IPS-NIHi7 (cell line): ENCODE data around the gene DPM1.
A peak's percentile ranks its signal among the peaks of the same experiment; 100 is the strongest.

Source experiments
- DNase-seq: peaks from one replicate; pipeline ENCODE4 v3.0.0; 2012; ENCODE audit warnings: mixed read lengths; ENCODE audit errors: extremely low spot score

DPM1 gene

GRCh38 chr20:50930976-50931305 lies 27.4 kb downstream of the DPM1 start:
- DNase-seq: peak; percentile 64

DNA sequence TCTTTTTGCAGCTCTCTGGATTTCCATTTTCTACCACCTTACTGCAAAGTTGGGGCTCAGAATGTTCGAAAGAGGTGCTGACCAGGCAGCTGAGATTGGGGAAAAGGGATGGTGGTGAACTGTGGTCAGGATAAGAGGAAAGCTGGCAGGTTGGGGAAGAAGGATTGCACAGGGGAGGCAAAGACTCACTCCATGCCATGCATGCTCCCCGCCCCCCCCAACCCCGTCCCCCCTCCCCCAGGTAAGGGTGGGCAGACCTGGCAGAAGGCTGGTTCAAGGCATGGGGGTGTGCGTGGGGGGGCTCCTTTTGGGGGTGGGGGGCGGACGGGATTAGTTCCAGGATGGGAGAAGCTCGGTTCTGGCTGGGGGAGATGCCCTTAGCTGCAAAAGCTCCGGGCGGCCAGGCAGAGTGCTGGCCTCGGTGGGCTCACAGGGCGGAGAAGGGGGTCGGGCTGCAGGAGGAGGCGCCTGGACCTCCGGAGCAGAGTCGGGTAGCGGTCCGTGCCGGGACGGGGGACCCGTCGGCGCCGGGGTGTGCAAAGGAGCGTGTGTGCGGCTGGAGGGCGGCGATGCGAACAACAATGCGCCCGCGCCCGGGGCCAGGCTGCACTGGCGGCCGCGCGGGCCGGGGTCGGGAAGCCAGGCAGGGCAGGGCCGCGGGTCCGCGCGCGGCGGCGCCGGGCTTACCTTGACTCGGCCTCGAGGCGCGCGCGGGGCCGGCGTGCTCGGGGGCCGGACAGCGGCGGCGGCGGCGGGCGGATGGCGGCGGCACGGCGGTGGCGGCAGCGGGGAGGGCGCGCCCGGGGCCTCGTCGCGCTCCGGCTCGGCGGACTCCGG lies 28.0 kb downstream of the DPM1 start:
- no peak for DNase-seq

GRCh38 chr20:50929299-50930138 lies 28.8 kb downstream of the DPM1 start:
- DNase-seq: peak; percentile 85

GRCh38 chr20:50928469-50928868 lies 29.9 kb downstream of the DPM1 start:
- DNase-seq: no peak

GRCh38 chr20:50926530-50926929 lies 31.8 kb downstream of the DPM1 start:
- DNase-seq: no peak

DNA sequence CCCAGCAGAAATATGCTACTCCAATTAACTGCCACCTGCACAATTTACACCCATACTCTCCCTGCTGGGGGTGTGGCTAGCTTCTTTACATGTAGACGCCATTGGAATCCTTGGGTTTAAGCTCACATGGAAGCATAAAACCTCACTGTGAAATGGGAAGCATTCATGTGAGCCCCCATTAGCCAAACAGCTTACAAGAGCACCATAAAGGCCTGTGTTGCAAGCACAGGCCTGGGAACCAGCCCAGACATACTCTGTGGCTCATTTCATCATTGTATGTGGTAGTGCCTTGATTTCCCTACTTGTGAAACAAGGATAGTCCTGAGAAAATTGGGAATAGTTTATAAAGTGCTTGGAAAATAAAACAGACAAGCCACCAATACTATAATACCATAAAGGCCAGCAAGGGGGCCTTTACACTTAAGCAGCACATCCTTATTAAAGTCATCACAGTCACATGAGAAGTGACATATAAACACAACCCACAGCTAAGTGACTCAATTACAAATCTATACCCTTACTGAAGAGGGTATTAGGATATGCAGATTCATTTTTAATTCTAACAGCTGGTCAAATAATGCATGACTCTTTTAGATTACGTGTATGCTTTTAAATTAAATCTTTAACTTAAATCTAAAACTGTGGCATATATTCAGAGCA lies 33.9 kb downstream of the DPM1 start:
- DNase-seq: no peak

DNA sequence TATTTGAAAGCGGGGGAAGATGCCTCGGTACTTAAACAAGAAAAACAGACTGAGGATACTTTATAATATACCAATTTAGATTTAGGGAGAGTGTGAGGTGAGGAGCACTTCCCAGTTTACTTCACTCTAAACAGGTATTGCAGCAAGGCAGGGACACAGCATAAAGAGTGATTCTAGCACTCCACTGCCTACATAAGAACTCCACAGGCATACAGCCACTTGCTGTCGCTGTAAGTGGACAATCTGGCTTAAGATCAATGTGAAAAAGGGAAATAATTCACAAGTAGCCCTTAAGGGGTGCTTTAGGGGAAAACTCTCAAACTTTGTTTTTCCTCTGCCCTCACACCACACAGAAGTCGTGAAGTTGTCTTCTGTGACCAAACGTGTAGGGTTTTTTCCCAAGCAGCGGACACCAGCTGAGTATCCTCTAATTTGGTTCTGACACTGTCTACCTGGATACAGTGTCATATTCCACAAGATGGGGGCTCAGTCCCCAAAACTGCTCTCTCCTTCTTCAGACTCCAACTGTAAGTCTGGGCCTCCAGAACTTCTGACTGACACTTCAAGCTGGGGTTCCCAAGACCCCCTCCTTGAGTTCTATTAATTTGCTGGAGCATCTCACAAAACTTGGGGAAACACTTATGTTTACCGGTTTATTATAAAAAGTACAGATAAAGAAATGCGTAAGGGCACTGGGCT lies 36.4 kb downstream of the DPM1 start:
- DNase-seq: no peak

- DNase-seq: no peak
Measured at GRCh38 chr20:50920997-50921396, 37.3 kb downstream of the DPM1 start.

GRCh38 chr20:50919567-50919966 lies 38.8 kb downstream of the DPM1 start:
- no peak for DNase-seq

DNA sequence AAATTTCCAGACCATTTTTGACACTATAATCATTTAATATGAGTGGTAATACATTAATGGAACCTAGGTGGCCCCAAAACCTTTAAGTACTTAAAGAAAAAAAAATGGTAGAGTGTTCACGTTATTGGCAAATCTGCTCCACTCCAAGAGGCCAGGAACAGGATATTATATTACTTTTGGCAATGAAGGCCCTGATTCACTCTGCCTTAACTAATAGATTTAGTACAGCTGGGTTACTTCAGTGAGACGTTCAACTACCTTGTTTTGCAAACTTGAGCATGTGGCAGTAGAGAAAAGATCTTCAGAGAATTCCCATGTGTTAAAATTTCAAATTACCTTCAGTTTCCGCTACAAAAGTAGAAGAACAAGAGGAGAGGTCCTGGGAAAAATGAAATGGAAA lies 39.9 kb downstream of the DPM1 start:
- no peak for DNase-seq

DNA sequence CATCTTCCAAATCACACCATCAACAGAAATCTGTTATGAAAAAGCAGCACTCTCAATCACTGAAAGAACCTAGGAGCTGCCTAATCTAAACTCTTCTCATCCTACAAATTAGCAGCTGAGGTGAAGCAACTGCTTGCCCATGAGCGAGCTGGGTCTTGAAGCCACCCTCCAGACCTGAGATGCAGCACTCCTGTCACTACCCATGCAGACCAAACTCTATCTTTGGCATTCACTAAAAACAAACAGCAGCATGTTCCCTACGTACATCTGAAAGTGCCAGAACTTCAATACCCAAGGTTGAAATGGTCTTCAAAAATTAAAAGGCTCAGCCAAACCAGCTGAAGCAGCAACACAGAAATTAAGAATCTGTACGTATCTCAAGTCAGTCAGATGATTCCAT lies 41.4 kb downstream of the DPM1 start:
- no peak for DNase-seq

GRCh38 chr20:50916257-50916656 lies 42.1 kb downstream of the DPM1 start:
- no peak for DNase-seq

- no peak for DNase-seq
Measured at GRCh38 chr20:50915424-50915823, 42.9 kb downstream of the DPM1 start.

GRCh38 chr20:50913690-50914375 lies 44.5 kb downstream of the DPM1 start:
- no peak for DNase-seq

- DNase-seq: no peak
Measured at GRCh38 chr20:50911716-50912115, 46.6 kb downstream of the DPM1 start.

DNA sequence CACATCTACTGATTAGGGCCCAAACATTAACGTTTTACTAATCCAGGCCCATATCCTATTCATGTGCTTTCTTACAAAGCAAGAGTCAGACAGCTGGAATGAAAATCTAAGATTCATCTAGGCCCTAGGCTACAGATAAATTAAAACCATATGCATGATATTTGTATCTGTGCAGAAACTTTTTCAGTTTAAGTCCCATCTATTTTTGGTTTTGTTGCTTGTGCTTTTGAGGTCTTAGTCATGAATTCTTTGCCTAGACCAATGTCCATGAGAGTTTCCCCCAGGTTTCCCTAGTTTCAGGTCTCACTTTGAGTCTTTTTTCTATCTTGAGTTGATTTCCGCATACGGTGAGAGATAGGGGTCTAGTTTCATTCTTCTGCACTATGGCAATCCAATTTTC lies 47.3 kb downstream of the DPM1 start:
- no peak for DNase-seq

DNA sequence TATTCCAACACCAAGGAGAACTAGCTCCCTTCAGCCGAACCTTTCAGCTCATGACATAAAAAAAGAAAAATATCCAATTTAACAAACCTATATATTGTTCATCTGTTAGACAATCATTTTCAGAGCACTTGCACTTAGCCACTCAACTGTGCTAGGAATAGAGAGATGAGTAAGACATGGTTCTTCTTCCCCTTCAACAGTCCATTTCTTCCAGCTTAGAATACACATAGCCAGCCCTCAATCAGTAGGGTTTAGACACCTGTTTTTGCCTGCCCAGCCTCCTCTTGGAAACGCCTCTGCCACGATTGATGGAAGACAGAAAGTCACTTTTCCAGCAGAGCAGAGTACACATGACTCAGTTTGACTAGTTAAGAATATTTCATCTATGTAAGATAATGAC lies 48.9 kb downstream of the DPM1 start:
- no peak for DNase-seq

DNA sequence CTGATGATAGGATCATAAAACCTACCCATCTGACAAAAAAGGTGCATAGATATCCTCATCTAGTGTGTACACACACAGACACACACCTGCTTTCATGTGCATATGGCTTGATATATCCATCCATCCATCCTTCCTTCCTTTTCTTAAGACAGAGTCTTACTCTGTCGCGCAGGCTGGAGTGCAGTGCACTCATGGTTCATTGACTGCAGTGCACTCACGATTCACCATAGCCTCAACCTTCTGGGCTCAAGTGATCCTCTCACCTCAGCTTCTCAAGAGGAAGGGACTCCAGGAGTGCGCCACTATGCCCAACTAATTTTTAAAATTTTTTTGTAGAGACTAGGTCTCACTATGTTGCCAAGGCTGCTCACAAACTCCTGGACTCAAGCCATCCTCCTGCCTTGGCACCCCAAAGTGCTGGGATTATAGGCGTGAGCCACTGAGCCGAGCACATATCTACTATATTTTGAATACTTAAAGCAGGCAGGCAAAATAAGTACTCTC lies 54.2 kb downstream of the DPM1 start:
- no peak for DNase-seq

DNA sequence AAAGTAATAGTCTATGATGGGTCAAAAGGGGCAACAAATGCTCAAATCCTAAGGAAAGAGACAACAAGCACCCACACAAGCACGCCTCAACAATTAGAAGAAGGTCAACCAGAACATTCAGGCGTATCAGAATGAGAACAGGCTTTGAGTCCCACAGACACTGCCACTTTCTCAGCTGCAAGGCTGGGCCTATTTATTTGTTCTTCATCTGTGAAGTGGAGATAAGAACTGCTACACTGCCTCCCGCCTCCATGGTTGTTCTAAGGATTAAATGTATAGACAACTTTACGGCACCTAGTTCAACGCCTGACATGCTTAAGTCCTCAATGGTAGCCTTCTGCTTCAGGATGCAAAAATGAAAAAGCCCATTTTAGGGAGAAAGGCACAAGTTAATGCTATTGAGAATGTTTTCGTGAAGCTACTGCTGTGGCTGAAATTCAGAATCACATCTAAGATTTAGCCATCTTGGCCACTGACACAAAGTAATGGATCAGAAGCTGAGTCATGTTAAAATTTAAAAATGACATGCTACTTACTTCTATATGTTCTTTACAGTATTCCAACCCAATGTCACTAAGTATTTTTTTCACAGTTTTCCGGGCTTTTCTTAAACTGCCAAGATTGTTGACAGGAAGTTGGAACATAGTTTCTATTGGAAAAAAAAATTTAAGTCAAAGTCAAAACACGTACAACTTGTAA lies 54.8 kb downstream of the DPM1 start:
- no peak for DNase-seq

GRCh38 chr20:50901301-50901700 lies 57.0 kb downstream of the DPM1 start:
- no peak for DNase-seq

DNA sequence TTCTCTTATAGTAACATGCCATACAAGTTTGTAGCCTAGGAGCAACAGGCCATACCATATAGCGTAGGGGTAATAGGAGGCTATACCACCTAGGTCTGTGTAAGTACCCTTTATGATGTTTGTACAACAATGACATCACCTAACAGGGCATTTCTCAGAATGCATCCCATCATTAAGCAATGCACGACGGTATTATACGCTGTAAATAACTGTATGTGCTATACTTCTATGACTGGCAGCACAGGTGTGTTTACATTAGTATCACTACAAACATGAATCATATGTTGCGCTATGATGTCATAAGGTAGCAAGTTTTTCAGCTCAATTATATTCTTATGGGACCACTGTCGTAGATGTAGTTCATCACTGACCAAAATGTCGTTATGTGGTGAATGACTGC lies 58.1 kb downstream of the DPM1 start:
- no peak for DNase-seq
